Measurements from ENCODE around the gene DOCK3.
"Not testable (repeated sequence)": the region's sequence is repeated elsewhere in the genome, so short reads cannot be mapped to it uniquely, and the experiment has no call there.

DOCK3 gene

GRCh38 chr3:51307458-51307857 lies 632.7 kb downstream of the DOCK3 start:
- DNase-seq (ENCODE audit: low read depth), result no peak

- not testable (repeated sequence) for DNase-seq (ENCODE audit: low read depth)
These were observed 633.3 kb downstream of the DOCK3 start for GRCh38 chr3:51307945-51308607.

GRCh38 chr3:51311055-51311454 lies 636.3 kb downstream of the DOCK3 start:
- DNase-seq (ENCODE audit: low read depth), result no peak

GRCh38 chr3:51328206-51328605 lies 653.5 kb downstream of the DOCK3 start:
- no peak for DNase-seq (ENCODE audit: low read depth)

GRCh38 chr3:51330046-51330445 lies 655.3 kb downstream of the DOCK3 start:
- no peak for DNase-seq (ENCODE audit: low read depth)

- no peak for DNase-seq (ENCODE audit: low read depth)
These were observed 657.4 kb downstream of the DOCK3 start for GRCh38 chr3:51332156-51332555.

GRCh38 chr3:51333021-51333420 lies 658.3 kb downstream of the DOCK3 start:
- no peak for DNase-seq (ENCODE audit: low read depth)

GRCh38 chr3:51336261-51336660 lies 661.5 kb downstream of the DOCK3 start:
- DNase-seq (ENCODE audit: low read depth), result no peak

GRCh38 chr3:51337666-51338065 lies 662.9 kb downstream of the DOCK3 start:
- no peak for DNase-seq (ENCODE audit: low read depth)

- DNase-seq (ENCODE audit: low read depth), result no peak
These were observed 663.9 kb downstream of the DOCK3 start for GRCh38 chr3:51338632-51339031.

- DNase-seq (ENCODE audit: low read depth), result no peak
These were observed 665.5 kb downstream of the DOCK3 start for GRCh38 chr3:51340013-51340829.

GRCh38 chr3:51340989-51341636 lies 666.4 kb downstream of the DOCK3 start:
- DNase-seq (ENCODE audit: low read depth), result no peak

- DNase-seq (ENCODE audit: low read depth), result no peak
These were observed 669.4 kb downstream of the DOCK3 start for GRCh38 chr3:51343918-51344687.

GRCh38 chr3:51350751-51351150 lies 676.0 kb downstream of the DOCK3 start:
- DNase-seq (ENCODE audit: low read depth), result no peak

- no peak for DNase-seq (ENCODE audit: low read depth)
These were observed 678.4 kb downstream of the DOCK3 start for GRCh38 chr3:51353131-51353530.

GRCh38 chr3:51353691-51354090 lies 679.0 kb downstream of the DOCK3 start:
- no peak for DNase-seq (ENCODE audit: low read depth)

GRCh38 chr3:51354172-51354571 lies 679.4 kb downstream of the DOCK3 start:
- DNase-seq (ENCODE audit: low read depth), result no peak

GRCh38 chr3:51354731-51355615 lies 680.2 kb downstream of the DOCK3 start:
- DNase-seq (ENCODE audit: low read depth), result no peak

GRCh38 chr3:51355891-51356578 lies 681.3 kb downstream of the DOCK3 start:
- DNase-seq (ENCODE audit: low read depth), result no peak

- no peak for DNase-seq (ENCODE audit: low read depth)
These were observed 683.1 kb downstream of the DOCK3 start for GRCh38 chr3:51357856-51358255.

- no peak for DNase-seq (ENCODE audit: low read depth)
These were observed 684.3 kb downstream of the DOCK3 start for GRCh38 chr3:51358981-51359380.

Measured in stimulated activated CD8-positive, alpha-beta memory T cell treated with anti-CD3 and anti-CD28 coated beads, Interleukin-12 subunit alpha, Interleukin-12 subunit beta, amount 100 ng/mL, for 1 hour (primary cell).